Activated effector memory CD4-positive, alpha-beta T cell treated with Interleukin-2 at 50 U/mL for 16 hours (primary cell): ENCODE measurements around the gene TNIP1.

Source experiments
- DNase-seq: peaks from one replicate; pipeline ENCODE4 v3.0.0-alpha.2; 2020

The TNIP1 gene

DNA sequence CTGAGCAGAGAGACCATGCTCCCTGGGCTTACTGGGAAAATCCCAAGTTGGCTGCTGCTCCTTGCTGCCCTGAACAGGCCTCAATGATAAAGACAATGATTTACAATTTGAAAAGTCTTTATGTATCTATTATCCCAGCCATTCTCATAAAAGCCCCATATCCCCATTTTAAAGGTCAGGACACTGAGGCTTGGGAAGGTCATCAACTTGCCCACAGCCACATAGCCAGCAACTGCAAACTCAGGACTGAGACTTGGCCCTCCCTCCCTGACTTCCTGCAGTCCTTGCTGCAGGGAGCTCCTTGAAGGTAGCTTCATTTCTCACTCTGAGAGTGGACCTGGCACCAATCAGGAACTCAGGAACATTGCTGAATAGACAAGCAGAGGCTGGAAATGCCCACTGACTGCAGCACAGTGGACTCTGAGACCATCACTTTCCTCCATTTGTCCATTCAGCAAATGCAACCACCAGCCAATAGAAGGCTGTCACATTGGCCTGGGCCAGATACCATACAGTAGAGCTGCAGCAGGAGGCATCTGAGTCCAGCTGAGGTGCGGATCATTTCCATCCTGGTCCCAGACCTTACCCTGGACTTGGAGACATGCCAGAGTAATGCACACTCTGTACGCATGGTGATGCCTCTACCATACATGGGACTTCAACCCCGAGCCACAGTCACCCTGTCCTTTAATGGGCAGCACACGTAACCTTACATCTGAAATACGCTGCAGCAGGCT lies 18.3 kb downstream of the TNIP1 start:
- DNase-seq, result no peak

DNA sequence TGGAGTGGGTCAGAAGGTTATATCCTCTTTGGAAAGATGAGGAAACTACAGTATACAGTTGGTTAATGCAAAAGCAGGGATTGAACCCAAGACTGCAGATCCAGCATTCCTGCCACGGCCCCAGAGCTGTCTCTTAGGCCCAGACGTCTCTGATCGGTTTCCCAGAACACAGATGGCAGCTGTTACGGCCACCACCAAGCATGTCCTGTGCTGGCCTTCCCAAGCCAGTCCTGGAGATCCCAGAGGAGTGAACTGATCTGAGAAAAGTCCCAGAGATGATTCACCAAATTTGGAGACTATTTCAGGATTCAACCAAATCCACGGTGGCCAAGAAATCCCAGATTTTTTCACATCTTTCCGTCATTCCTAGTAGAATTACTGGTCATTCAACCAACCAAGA lies 20.1 kb downstream of the TNIP1 start:
- DNase-seq, result no peak

DNA sequence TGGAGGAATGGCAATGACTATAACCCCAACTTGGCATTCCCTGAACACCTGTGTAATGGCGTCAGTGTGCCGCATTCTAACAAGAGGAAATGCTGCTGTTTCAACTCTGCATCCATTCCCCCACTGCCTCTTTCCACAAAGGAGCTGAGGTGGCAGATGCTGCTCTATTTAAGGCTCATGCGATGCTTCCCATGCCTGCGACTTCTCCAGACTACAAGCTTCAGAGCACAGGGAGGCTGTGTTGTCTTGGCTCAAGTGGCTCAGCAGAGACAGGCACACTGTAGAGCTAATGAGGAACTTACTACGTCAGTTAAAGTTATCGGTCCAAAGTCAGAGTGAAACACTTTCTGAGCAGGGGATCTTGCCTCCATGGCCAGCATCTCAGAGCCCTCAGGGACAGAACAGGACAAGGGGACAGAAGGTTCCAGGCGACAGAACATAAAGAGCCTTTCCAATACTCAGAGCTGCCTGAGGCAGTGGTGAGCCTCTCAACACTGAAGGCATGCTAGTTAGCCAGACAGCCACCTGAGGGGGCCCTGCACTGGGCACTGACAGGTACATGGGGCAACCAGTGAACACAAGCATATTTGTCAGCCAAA lies 21.8 kb downstream of the TNIP1 start:
- no peak for DNase-seq

DNA sequence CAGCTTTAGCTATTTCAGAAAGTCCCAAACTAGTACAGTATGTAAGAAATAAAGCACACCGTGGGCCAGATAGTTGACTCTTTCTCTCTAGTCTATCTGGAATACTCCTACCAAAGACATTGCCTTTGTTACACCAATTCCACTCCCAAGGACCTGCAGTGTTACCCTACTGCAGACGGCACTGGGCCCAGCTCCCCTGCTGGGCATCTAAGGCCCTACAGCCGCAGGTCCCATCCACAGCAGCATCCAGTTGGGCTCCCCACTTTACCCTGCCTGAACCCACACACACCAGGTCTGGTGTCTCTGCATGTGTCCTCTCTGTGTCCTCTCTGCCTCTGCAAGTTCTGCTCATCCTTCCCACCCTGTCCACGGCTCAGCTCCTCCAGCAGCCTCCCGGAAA lies 22.5 kb downstream of the TNIP1 start:
- DNase-seq, result no peak

DNA sequence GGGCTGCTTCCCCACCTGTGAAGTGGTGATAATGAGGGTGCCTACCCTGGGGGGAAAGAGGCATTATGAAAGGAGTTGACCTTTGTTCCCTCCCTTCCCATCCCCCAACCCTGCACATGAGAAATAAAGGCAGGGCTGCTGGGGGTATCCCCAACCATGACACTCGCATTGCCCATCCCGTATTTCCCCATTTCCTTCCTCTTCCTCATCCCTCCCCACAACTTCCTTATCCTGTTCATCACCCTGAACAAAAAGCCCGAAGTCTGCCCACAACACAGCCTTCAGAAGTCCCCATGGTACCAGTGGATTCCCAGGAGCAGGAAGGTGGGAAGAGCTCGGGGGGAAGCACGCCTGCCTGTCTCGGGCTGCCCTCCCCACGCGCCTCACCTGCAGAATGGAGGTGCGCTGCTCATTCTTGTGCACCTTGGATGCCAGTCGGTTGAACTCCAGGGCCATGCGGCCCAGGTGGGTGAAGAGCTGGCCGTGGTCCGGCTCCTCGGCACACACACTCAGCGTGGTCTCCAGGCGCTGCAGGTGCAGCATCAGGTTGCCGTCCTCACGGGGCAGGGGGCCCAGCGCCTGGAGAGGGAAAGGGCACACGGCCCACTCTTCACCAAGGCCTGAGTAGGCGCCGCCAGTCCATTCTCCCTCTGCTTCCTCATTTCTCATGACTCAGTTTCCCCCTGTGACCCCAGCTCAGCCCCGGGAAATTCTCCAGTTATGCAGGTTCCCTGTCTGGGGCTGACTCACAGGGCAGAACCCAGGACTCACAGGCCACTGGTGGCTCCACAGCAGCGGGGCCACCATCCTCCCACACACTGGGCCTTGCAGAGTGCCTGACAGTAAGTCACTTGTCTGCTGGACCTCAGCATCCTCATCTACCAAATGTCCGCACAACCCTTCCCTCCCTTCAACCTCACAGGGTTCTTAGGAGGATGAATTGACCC lies 24.2 kb downstream of the TNIP1 start:
- DNase-seq, result no peak

DNA sequence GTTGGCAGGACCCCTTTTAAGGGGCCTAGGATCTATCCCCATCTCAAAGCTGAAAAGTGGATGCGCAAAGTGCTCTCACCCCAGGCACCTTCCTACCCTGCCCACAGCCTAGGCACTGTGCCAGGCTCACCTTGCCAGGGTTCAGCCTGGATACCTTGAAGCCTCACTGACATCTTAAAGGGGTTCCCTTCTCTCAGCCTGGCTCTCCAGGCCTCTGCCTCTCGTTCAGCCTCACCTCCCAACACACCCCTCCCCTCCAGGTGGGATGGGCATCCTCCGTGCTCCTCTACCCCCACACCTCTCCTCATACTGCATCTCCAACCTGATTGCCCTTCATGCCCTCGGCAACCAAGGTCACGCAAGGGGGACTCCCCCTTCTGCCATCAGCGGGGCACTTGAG lies 25.5 kb downstream of the TNIP1 start:
- DNase-seq, result no peak

DNA sequence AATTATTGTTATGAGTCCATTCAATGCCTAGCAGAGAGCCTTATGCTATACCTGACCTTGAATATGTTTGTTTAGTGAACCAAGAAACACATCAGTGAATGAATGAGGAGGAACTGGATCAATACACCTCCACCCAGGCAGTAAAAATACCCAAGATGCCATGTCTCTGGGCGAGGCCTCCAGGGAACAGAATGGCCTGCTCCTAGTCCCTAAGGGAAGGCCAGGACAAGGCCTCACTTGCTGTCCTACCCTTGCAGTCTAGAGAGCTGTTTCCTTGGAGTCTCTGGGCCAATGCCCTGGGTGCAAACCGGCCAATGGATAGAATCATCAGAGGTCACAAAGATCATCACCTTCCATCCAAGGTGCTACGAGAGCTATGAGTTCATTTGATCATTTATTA lies 26.1 kb downstream of the TNIP1 start:
- no peak for DNase-seq

DNA sequence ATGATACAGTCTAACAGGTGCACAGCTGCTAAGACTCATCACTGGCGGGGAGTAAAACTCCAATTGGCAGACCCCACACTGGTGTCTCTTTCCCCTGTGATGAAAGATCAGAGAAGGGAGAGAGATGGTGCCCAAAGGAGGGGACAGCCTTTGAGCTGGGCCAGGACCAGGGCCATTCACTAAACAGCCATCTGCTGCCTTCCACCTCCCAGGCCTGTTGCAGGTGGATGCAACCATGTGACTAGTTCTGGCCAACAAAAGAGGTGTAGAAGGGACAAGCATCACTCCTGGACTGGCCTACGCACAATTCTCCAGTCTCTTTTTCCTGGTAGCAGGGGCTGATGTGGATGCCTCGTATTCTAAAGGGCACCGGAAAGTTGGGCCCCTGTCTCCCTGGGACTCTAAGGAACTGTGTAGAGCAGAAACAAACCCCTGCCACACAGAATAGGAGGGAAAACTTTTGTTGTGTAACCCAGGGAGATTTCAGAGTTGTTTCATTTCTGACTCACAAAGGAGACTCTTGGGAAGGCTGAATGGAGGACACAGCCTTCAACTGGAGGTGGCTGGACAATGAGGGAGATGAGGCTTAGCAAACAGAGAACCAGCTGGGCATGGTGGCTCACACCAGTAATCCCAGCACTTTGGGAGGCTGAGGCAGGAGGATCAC lies 26.9 kb downstream of the TNIP1 start:
- DNase-seq, result no peak

DNA sequence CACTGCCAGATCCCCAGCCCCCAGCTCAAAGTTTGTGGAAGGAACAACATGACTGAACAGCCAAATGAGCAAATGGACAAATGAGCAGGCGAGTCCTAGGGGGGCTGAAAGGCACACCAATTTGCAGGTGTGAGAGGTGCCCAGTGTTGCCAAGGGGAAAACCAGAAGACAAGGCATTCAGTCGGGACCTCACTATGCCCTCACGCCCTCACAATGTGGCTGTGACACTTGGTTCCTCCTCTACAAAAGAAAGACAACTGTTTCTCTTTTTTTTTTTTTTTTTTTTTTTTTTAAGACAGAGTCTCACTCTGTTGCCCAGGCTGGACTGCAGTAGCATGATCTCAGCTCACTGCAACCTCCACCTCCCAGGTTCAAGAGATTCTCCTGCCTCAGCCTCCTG lies 28.0 kb downstream of the TNIP1 start:
- DNase-seq, result no peak

DNA sequence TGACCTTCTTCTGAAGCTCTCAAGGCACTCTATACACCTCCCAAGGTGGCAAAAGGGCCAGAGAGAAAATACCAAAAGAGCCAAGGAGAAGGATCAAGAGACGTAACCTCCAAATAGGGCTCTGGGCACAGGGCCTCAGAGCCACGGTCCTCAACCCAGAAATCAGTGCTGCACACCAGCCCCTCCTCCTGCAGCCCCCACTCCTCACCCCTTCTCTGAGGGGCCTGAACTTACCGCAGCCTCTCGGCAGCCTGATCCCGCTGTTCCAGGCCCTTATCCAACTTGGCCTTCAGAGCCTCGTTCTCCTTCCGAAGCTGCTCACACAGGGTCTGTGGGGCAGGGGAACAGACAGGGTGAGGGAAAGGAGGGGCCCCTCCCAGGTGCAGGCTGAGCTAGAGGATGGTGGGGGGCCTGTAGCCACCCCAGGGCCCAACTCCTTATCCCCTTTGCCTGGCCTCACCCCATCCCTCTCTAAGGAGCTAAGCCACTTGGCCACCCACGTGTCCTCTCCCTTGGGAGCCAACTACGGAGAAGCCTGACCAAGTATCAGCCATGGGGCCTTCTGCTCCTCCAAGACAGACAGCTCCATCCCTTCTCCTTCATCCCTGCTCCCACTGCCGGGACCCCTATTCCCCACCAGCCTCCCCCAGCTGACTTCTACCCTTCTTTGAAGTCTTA lies 28.8 kb downstream of the TNIP1 start:
- DNase-seq, result no peak

DNA sequence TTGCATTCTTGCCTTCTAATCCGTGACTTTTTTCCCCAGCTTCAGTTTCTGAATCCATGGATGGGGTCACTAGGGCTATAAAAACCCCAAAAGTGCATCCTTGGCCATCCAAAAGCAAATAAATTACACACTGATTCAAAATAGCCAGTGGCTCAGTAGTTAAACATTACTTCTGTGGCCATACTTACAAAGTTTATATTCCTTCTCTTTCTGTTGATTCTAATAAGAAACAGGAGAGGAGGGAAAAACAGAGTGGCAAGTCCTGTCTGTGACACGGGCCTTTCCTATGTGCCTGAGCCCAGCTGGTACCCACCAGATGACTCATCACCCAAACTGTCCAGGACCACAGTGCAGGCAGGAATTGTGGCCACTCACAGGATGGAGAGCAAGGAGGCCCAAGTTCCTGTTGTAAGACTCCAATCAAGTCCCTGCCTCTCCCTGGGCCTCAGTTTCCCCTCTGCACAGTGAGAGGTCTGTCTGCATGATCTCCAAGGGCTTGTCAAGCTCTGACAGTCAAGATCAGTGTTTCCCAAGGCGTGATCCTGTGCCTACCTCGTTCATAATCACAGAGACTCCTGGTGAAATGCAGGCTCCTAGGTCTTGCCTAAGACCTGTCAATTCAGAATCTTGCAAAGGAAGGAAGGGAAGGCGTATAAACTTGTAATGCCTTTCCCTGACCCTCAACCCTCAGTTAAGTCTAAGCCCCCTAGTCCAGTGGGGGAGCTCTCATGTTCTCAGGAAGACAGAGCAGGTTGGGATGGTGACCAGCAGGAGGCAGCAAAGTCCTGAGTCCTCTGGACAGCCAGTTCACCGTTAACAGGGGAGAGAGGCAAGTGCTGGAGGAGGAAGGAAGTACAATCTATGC lies 29.5 kb downstream of the TNIP1 start:
- peak; percentile 51 for DNase-seq

DNA sequence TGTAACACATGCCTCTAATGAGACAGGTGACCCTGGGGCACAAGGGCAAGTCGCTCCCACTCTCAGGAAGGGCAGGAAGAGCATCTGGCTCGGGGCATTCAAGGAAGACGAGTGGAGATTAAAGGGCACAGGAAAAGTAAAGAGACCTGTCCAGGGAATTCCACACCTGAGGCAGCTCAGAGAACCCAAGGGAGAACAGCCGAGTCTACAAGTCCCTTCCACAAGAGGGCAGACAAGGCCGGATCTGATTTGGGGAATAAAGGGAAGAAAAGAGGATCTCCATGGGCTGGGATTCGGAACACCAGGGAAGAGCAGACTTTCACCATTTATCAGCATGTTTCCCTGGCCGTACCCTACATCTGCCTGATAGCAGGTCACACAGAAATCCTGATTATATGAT lies 32.3 kb downstream of the TNIP1 start:
- DNase-seq, result no peak

DNA sequence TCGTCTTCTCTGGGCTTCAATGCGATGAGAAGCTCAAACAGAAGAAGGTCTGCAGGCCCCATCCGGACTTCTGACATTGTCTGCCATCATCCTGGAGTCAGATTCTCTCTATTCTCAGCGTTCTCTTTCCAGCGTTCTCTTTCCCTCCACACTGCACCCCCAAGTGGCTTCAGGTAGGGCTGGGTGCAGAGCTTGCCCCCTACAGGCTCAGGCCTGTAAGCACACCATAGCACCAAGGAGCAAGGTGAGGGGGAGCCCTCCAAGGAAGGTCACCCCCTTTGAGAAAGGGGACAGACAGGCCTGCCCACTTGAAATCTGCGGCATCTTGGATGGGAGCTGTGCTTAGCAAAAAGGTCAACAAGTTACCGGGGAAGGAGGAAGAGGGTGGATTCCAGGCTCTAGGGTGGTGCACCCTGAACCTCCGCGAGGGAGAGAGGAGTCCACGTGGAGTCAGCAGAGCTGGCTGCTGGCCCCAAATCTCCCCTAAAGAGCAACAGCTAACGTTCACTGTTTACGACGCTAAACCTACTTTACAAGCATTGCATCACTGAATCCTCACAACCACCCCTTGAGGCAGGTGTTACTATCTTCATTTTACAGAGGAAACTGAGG lies 32.9 kb downstream of the TNIP1 start:
- no peak for DNase-seq

DNA sequence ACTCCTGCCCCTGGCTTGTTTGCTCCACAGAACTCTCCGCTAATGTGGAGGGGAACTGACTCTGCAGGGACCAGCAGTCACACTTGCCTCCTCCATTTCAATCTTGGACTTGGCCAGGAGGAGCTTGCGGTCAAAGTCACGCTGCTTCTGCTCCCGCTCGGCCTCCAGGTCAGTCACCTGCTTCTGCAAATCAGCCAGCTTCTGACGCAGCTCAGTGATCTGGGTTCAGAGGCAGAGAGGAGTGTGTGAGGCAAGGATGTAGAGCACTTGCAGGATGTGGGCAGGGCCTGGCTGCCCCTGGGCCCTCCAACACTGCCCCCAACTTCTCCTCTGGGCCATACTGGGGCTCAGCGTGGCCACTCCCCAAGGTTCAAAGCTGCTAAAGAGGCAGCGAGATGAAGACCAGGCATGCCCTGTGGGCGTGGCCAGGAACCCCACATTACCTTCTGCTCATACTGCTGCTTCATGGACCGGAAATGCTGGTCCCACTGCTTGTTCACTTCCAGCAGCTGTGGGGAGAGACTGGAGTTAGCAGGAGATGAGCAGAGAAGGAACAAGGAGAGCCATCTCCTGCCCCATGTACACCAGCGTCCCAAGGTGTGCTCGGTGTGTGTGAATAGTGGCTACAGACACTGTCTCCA lies 38.3 kb downstream of the TNIP1 start:
- DNase-seq, result no peak

DNA sequence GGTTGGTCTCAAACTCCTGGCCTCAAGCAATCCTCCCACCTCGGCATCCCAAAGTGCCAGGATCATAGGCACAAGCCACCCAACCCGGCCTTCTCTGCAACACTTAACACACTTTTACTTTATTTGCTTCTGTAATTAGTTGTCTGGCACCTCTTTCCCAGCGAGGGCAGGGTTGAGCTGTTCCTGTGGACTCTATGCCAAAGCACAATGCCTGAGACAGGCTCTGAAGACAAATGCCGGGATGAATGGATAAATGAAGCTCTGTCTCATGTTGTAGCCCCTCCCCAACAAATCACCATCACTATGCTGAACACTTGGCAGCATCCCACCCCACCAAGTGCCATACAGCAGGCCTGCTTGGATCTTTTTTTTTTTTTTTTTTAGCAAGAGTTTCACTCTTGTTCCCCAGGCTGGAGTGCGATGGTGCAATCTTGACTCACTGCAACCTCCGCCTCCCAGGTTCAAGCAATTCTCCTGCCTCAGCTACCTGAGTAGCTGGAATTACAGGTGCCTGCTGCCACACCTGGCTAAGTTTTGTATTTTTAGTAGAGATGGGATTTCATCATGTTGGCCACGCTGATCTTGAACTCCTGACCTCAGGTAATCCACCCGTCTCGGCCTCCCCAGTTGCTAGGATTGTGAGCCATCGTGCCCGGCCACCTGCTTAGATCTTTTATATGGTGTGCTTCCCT lies 39.1 kb downstream of the TNIP1 start:
- DNase-seq, result no peak

DNA sequence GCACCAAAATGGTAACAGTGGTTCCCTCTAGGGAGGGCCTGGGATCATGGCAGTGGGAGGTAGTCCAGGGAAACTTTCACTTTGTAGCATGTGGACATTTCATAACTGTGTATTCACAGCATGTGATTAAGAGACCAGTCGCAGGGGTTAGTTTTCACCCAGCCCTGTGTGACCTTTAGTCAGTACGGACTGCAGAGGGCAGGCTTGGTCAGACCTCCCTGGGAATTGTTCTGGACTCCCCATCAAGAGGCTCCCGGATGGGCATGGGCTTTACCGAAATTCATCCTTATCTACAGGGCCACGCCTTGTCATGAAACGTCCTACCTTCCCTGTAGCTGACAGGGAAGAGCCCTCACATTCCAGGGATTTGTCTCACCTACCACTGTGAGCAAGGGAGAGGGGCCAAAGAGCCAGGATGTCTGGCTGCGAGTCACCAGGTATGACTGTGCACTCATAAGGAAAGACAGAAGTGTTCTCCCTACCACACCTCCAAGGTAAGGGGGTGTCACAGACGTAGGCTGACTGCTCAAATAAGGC lies 40.6 kb downstream of the TNIP1 start:
- DNase-seq, result no peak

DNA sequence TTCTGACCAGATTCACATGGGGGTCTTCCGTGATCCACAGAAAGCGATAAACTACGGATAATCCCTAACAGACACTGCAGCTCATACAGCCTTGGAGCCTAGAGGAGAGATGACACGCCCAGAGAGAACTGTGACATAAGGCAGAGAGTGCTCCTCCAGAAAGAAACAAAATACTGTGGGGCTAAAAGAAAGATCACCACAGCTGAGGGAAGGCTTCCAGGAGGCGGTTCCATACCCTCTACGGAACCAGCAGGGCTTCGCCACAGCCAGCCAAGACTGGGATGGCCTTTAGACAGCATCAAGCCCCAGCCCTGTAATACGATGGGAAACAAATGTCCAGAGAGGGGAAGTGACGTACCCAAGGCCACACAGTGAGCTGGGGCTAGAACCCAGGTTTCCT lies 41.2 kb downstream of the TNIP1 start:
- no peak for DNase-seq

DNA sequence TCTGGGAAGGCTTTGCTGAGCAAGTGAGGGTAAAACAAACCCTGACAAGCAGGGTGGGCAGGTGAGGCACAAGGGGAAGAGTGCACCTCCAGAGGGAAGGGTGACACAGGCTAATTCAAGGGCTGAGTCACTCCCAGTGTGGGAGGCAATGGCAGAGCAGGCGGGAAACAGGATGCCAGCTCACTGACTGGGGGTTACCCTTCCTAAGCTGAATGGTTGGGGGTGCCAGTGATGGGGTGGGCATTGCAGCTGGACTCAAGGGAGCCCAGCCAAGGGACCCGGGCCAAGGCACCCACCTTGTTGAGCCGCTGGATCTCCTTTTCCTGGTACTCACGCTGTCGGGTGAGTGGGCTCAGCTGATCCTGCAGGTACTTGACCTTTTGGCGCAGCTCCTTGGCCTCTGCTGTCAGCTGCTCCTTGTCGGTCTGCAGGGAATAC lies 42.0 kb downstream of the TNIP1 start:
- DNase-seq, result no peak

DNA sequence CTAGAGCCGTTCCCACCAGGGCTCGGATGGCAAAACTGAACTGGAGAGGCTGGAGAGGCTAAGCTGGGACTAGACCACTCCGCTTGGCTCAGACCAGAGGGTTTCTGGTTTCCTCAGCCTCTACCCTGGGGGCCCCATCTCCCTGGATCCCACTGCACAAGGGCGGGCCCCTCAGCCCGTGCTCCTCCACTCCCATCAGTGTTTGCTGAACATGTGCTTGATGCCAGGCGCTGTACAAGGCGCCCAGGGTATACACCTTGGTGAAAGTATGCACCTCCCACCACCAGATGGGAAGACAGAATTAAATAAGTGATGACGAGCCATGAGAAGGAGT lies 42.5 kb downstream of the TNIP1 start:
- DNase-seq, result no peak
